Measurements from ENCODE around the gene TESMIN.

Gene TESMIN

GRCh38 chr11:68782711-68783110 is 31.4 kb upstream of the TESMIN start:
- TF ChIP-seq CTCF (IDR thresholded peaks at IDR 0.05; ENCODE audit: extremely low read depth, insufficient read depth, missing control alignments) = no peak
- in situ Hi-C loops (cut with MboI; ENCODE audit: low pct_unique_long_range_greater_than_20kb, low sequenced_read_pairs, unreplicated experiment) = no loop called here
- no peak for DNase-seq (ENCODE audit: low spot score)

GRCh38 chr11:68780829-68781228 is 29.5 kb upstream of the TESMIN start:
- in situ Hi-C loops (cut with MboI; ENCODE audit: low pct_unique_long_range_greater_than_20kb, low sequenced_read_pairs, unreplicated experiment) = no loop called here
- no peak for DNase-seq (ENCODE audit: low spot score)
- no peak for TF ChIP-seq CTCF (IDR thresholded peaks at IDR 0.05; ENCODE audit: extremely low read depth, insufficient read depth, missing control alignments)

- in situ Hi-C loops (cut with MboI; ENCODE audit: low pct_unique_long_range_greater_than_20kb, low sequenced_read_pairs, unreplicated experiment) = no loop called here
- no peak for TF ChIP-seq CTCF (IDR thresholded peaks at IDR 0.05; ENCODE audit: extremely low read depth, insufficient read depth, missing control alignments)
- no peak for DNase-seq (ENCODE audit: low spot score)
These were observed 26.9 kb upstream of the TESMIN start for GRCh38 chr11:68778205-68778604.

- no peak for TF ChIP-seq CTCF (IDR thresholded peaks at IDR 0.05; ENCODE audit: extremely low read depth, insufficient read depth, missing control alignments)
- no peak for DNase-seq (ENCODE audit: low spot score)
- in situ Hi-C loops (cut with MboI; ENCODE audit: low pct_unique_long_range_greater_than_20kb, low sequenced_read_pairs, unreplicated experiment) = no loop called here
These were observed 25.3 kb upstream of the TESMIN start for GRCh38 chr11:68776442-68777235.

GRCh38 chr11:68775951-68776388 is 24.6 kb upstream of the TESMIN start:
- in situ Hi-C loops (cut with MboI; ENCODE audit: low pct_unique_long_range_greater_than_20kb, low sequenced_read_pairs, unreplicated experiment) = no loop called here
- TF ChIP-seq CTCF (IDR thresholded peaks at IDR 0.05; ENCODE audit: extremely low read depth, insufficient read depth, missing control alignments) = no peak
- no peak for DNase-seq (ENCODE audit: low spot score)

- in situ Hi-C loops (cut with MboI; ENCODE audit: low pct_unique_long_range_greater_than_20kb, low sequenced_read_pairs, unreplicated experiment) = no loop called here
- DNase-seq (ENCODE audit: low spot score) = no peak
- no peak for TF ChIP-seq CTCF (IDR thresholded peaks at IDR 0.05; ENCODE audit: extremely low read depth, insufficient read depth, missing control alignments)
These were observed 22.9 kb upstream of the TESMIN start for GRCh38 chr11:68774194-68774585.

All from GM13977 (cell line).